ENCODE results near the gene C2CD2.

Gene C2CD2

GRCh38 chr21:41861987-41862386 is 91.8 kb downstream of the C2CD2 start:
- no peak overlapping the region for H2AFZ ChIP-seq (ENCODE audit: low read length)
- peaks cover 9% of the 10 kb centered on the region; the same call in 1 of the 2 replicates for H3K79me2 ChIP-seq (ENCODE audit: insufficient read depth, low read length)
- no peaks in the 10 kb centered on the region for H3K9me3 ChIP-seq (ENCODE audit: low read length)
- peak overlapping the region; percentile 71 for H3K4me2 ChIP-seq (ENCODE audit: low read length)
- peaks cover 67% of the 10 kb centered on the region for H3K4me1 ChIP-seq (ENCODE audit: insufficient read depth, low read length, severe bottlenecking)
- TF ChIP-seq CTCF (IDR thresholded peaks at IDR 0.05; ENCODE audit: low read length) (peak; percentile 43; the same call in 1 of the 2 replicates), EZH2 (IDR thresholded peaks at IDR 0.05; ENCODE audit: borderline replicate concordance, low read length) (no peak)
- H4K20me1 ChIP-seq (ENCODE audit: insufficient read depth, low read length) = no peaks in the 10 kb centered on the region
- peak overlapping the region; percentile 63 for H3K4me3 ChIP-seq (ENCODE audit: low read depth, low read length, poor library complexity, severe bottlenecking)
- H3K27me3 ChIP-seq (ENCODE audit: insufficient read depth, low read length) = no peaks in the 10 kb centered on the region
- H3K36me3 ChIP-seq (ENCODE audit: insufficient read depth, low read length) = peaks cover 25% of the 10 kb centered on the region
- no peaks in the 10 kb centered on the region for H3K9me2 ChIP-seq (ENCODE audit: low read depth, low read length)
- peaks cover 4% of the 10 kb centered on the region; the same call in 1 of the 2 replicates for H3F3A ChIP-seq (ENCODE audit: insufficient read depth, low read length)
- H3K27ac ChIP-seq (ENCODE audit: low read depth, low read length, poor library complexity, severe bottlenecking) = peak overlapping the region; percentile 100
- peak overlapping the region; percentile 97 for H3K9ac ChIP-seq (ENCODE audit: low read length)

GRCh38 chr21:41861255-41861654 is 92.6 kb downstream of the C2CD2 start:
- Histone ChIP-seq H3K4me3 (ENCODE audit: low read depth, low read length, poor library complexity, severe bottlenecking) (peak overlapping the region; percentile 63), H3K9me3 (ENCODE audit: low read length) (no peaks in the 10 kb centered on the region), H3K4me2 (ENCODE audit: low read length) (peak overlapping the region; percentile 71), H3K79me2 (ENCODE audit: insufficient read depth, low read length) (peaks cover 9% of the 10 kb centered on the region; the same call in 1 of the 2 replicates), H2AFZ (ENCODE audit: low read length) (no peak overlapping the region), H3K9ac (ENCODE audit: low read length) (peak overlapping the region; percentile 97), H3K27ac (ENCODE audit: low read depth, low read length, poor library complexity, severe bottlenecking) (peak overlapping the region; percentile 100), H4K20me1 (ENCODE audit: insufficient read depth, low read length) (no peaks in the 10 kb centered on the region), H3K36me3 (ENCODE audit: insufficient read depth, low read length) (peaks cover 33% of the 10 kb centered on the region), H3F3A (ENCODE audit: insufficient read depth, low read length) (peaks cover 4% of the 10 kb centered on the region; the same call in 1 of the 2 replicates), H3K27me3 (ENCODE audit: insufficient read depth, low read length) (no peaks in the 10 kb centered on the region), H3K9me2 (ENCODE audit: low read depth, low read length) (no peaks in the 10 kb centered on the region), H3K4me1 (ENCODE audit: insufficient read depth, low read length, severe bottlenecking) (peaks cover 67% of the 10 kb centered on the region)
- no peak for TF ChIP-seq EZH2 (IDR thresholded peaks at IDR 0.05; ENCODE audit: borderline replicate concordance, low read length)
- no peak for TF ChIP-seq CTCF (IDR thresholded peaks at IDR 0.05; ENCODE audit: low read length)

GRCh38 chr21:41859297-41859980 is 94.4 kb downstream of the C2CD2 start:
- H3K9me3 ChIP-seq (ENCODE audit: low read length) = no peaks in the 10 kb centered on the region
- H3K9me2 ChIP-seq (ENCODE audit: low read depth, low read length) = no peaks in the 10 kb centered on the region
- peaks cover 9% of the 10 kb centered on the region; the same call in 1 of the 2 replicates for H3K79me2 ChIP-seq (ENCODE audit: insufficient read depth, low read length)
- no peaks in the 10 kb centered on the region for H3K27me3 ChIP-seq (ENCODE audit: insufficient read depth, low read length)
- TF ChIP-seq CTCF (IDR thresholded peaks at IDR 0.05; ENCODE audit: low read length) (no peak), EZH2 (IDR thresholded peaks at IDR 0.05; ENCODE audit: borderline replicate concordance, low read length) (no peak)
- peaks cover 50% of the 10 kb centered on the region for H3K4me1 ChIP-seq (ENCODE audit: insufficient read depth, low read length, severe bottlenecking)
- peaks cover 4% of the 10 kb centered on the region; the same call in 1 of the 2 replicates for H3F3A ChIP-seq (ENCODE audit: insufficient read depth, low read length)
- no peak overlapping the region for H3K4me2 ChIP-seq (ENCODE audit: low read length)
- H3K9ac ChIP-seq (ENCODE audit: low read length) = no peak overlapping the region
- no peaks in the 10 kb centered on the region for H4K20me1 ChIP-seq (ENCODE audit: insufficient read depth, low read length)
- H3K36me3 ChIP-seq (ENCODE audit: insufficient read depth, low read length) = peaks cover 46% of the 10 kb centered on the region
- H2AFZ ChIP-seq (ENCODE audit: low read length) = no peak overlapping the region
- H3K4me3 ChIP-seq (ENCODE audit: low read depth, low read length, poor library complexity, severe bottlenecking) = no peak overlapping the region
- no peak overlapping the region for H3K27ac ChIP-seq (ENCODE audit: low read depth, low read length, poor library complexity, severe bottlenecking)
